22Rv1 (cell line): ENCODE results near the gene C1QTNF1.

ENCODE experiments used
- CTCF ChIP-seq: fragments of 450-650 bp; IDR thresholded peaks from 2 replicates; pipeline ENCODE4 v1.5.1; 2017; ENCODE audit warnings: mild to moderate bottlenecking
- ZFX ChIP-seq: fragments of 450-650 bp; IDR thresholded peaks from 2 replicates; pipeline ENCODE4 v1.6.1; 2017; ENCODE audit warnings: antibody characterized with exemption, borderline replicate concordance

GRCh38 chr17:78974635-78975591 lies 49.1 kb upstream of the C1QTNF1 start:
- TF ChIP-seq CTCF (no peak), ZFX (no peak)
